Stimulated activated CD8-positive, alpha-beta memory T cell treated with anti-CD3 and anti-CD28 coated beads, Interleukin-7, amount 100 ng/mL, for 48 hours (primary cell): ENCODE data around the gene NAPB.
"Not testable (repeated sequence)": the region's sequence is repeated elsewhere in the genome, so short reads cannot be mapped to it uniquely, and the experiment has no call there.

Experiments used
- DNase-seq, 2 donors: peaks; one replicate each; pipeline ENCODE4 v3.0.0-alpha.2; 2020; ENCODE audit warnings: low read depth in 1 of 2; ENCODE audit errors: extremely low read depth in 1 of 2

NAPB gene

GRCh38 chr20:23349338-23350195 is 71.7 kb downstream of the NAPB start:
- DNase-seq: peak; percentile 41 to 57

DNA sequence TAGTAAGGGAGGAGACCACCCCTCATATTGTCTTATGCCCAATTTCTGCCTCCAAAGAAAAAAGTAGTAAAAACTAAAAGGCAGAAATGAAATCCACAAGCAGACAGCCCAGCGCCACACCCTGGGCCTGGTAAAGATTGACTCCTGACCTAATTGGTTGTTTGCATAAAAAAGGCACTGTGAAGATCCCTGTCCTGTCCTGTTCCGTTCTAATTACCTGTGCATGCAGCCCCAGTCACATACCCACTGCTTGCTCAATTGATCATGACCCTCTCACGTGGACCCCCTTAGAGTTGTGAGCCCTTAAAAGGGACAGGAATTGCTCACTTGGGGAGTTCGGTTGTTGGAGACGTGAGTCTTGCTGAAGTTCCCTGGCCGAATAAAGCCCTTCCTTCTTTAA is 72.8 kb downstream of the NAPB start:
- not testable (repeated sequence) for DNase-seq

- DNase-seq: no peak
Observed at GRCh38 chr20:23347791-23348190, 73.5 kb downstream of the NAPB start.

DNA sequence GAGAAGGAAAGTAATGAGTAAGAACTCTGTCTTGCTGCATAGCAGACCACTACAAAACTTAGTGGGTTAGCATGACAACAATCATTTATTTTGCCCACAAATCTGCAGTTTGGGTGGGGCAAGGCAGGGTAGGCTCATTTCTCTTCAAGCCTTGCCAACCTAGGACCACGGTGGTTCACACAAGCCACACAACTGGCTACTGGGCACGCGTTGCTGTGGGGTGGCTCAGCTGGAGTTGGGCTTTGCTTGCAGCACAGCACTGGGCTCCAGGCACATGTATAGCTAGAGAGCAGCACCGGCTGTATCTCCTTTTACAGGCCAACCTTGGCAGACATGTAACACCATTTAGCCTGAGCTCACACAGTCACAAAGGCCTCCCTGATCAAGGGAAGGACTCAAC is 75.3 kb downstream of the NAPB start:
- DNase-seq: no peak

DNA sequence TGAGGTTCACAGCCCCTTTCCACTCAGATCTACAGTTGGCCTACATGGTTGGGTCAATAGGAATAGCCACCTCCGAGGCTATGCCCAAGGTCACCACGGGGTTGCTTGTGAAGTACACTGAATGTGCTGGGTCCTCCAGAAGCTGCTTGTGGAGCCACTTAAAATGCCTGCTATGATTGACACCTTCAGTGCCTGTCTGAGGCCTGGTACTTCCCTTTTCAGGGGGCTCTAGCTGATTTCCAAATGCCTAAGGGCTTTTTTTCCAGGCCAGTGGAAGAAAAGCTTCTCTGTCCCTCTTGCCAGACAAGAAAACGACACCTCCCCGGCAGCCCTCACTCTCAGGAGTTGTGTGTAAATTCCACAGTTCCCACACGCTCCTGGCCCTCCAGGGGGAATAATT is 77.0 kb downstream of the NAPB start:
- no peak for DNase-seq

- DNase-seq: no peak
Observed at GRCh38 chr20:23343590-23343989, 77.7 kb downstream of the NAPB start.

- no peak for DNase-seq
Observed at GRCh38 chr20:23341073-23341472, 80.2 kb downstream of the NAPB start.

DNA sequence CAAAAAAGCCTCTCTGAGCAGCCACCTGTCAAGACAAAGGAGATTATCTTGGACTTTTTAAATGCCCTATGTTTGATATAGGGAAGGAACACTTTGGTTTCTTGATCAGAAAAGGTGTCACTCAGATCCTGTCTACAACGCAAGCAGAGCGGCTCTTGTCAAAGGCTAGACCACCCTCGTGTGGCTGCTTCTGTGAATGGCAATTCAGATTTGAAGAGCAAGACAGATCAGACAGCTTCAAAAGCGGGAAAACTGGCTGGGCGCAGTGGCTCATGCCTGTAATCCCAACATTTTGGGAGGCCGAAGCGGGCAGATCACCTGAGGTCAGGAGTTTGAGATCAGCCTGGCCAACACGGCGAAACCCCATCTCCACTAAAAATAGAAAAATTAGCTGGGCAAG is 80.8 kb downstream of the NAPB start:
- no peak for DNase-seq

DNA sequence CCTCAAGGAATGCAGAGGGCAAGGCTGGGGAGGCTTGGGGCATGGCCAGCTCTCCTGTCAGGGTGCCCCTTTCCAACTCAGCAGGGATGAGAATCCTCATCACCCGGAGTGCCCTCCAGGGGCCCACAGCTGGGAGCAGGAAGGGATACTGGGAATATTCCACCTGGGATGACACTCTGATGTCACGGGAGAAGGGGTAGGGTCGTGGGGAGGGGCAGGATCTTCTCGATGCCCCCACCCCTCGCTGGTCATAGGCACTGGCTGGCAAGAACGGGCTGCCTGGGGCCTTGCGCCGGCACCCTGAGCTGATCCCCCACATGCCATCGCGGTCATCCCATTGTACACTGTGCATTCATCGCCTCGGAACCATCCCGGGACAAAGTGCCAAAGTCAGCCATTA is 81.3 kb downstream of the NAPB start:
- DNase-seq: no peak

DNA sequence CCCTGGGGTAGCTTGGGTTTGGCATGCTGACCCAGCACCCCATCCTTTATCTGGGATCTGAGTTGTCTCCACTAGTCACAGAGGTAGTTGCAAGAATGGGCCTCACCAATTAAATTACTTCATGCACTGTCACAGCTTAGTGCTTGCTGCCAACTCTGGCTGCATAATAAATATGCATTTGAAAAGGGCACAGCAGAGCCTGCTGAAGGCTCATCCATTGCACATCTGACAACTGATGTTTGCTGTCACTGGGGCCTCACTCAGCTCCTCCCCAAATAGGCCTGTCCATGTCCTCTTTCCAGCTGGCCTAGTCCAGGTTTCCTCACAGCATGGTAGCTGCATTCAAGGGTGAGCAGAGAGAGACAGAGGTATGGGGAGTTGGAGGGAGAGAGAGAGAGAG is 84.0 kb downstream of the NAPB start:
- no peak for DNase-seq

DNA sequence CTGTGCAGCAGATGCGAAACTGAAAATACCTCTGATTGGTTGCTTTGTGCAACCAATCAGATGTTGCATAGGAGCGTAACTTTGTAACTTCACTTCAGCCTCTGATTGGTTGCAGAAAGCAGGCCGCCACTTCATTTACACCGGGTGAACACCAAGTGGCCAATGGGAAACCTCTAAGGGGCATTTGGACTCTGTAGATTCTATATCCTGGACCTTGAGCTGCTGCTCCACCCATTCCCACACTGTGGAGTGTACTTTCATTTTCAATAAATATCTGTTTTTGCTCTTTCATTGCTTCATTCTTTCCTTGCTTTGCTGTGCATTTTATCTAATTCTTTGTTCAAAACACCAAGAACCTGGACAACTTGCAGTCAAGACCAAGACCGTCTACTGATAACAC is 84.8 kb downstream of the NAPB start:
- no peak for DNase-seq

DNA sequence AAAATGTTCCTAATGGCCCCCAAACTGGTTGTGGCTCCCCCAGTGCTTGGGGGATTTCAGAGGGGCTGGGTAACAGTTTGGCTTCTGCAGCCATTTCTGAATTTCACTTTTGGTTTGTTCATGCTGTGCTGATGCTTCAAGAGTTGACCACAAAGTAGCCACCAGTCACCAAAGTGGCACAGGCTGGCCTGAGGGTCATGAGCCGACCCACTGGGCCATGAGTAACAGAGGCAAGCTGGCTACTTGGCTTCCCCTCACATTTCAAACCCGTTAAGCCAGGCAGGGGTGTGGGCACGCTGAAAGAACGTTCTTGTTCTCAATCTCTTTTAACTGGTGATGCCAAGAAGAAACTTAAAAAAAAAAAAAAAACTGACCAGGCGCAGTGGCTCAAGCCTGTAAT is 85.8 kb downstream of the NAPB start:
- DNase-seq: no peak

GRCh38 chr20:23334111-23334510 is 87.2 kb downstream of the NAPB start:
- DNase-seq: no peak

DNA sequence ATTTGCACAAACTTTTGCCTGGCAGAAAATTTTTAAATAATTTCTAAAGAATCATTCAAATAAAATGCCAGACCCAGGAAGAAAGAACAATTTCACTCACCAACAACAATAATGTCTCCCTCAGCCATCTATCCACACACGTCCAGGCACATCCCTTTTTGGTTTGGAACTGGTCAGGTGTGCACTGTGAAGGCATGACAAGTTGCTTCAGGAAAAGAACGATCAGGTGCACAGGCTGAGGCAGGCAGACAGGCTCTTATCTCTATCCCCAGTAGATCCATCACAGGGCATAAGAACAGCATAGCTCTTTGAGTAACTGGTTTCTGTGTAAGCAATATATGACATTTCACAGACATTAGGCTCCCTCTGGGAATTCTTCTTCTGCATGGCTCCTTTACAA is 88.8 kb downstream of the NAPB start:
- no peak for DNase-seq

- no peak for DNase-seq
Observed at GRCh38 chr20:23331450-23332350, 89.6 kb downstream of the NAPB start.

GRCh38 chr20:23327617-23328333 is 93.5 kb downstream of the NAPB start:
- no peak for DNase-seq

GRCh38 chr20:23326774-23327173 is 94.5 kb downstream of the NAPB start:
- DNase-seq: no peak

- no peak for DNase-seq
Observed at GRCh38 chr20:23325107-23325506, 96.2 kb downstream of the NAPB start.
